ENCODE results near the gene NAA10. TPM values are rescaled to one million over a fixed set of nuclear protein-coding genes. Genes with fewer than 3 reads are reported as not detected.

NAA10 gene
- total and polyA plus RNA-seq, 2 of the 13 experiments (the other 11 are each of a cell fraction or from before 2014, with no cell fraction given), result 49.2 to 51.7 TPM

- in situ Hi-C loops (cut with HindIII; ENCODE audit: extremely low pct_ligation_motif_present, low pct_unique_long_range_greater_than_20kb) (no loop called here), intact Hi-C loops (cut with micrococcal nuclease; ENCODE audit: unreplicated experiment) (no loop called here)
- Histone ChIP-seq H4K20me1 (ENCODE audit: insufficient read depth, low read length) (no peaks in the 10 kb centered on the region), H3K27me3 (ENCODE audit: control insufficient read depth in 1 of 2, insufficient read depth in 2 of 2, low read length in 2 of 2) (no peaks in the 10 kb centered on the region), H3K27ac (ENCODE audit: extremely low read length, insufficient read depth, low read length) (no peak overlapping the region), H3K4me3 (replicated peaks in 1 of 3; ENCODE audit: insufficient read depth in 1 of 3, low read depth in 2 of 3, low read length in 3 of 3) (no peak overlapping the region), H3K36me3 (replicated peaks in 1 of 2; ENCODE audit: control insufficient read depth in 1 of 2, insufficient read depth in 2 of 2, low read length in 2 of 2) (no peaks in the 10 kb centered on the region), H3K4me1 (ENCODE audit: insufficient read depth, low read length) (peaks cover 21% of the 10 kb centered on the region), H3K9ac (ENCODE audit: insufficient read depth, low read depth, low read length) (no peak overlapping the region), H3K9me3 (ENCODE audit: low read length) (no peaks in the 10 kb centered on the region), H2AFZ (ENCODE audit: low read length) (no peak overlapping the region), H3K79me2 (ENCODE audit: insufficient read depth, low read length) (no peaks in the 10 kb centered on the region), H3K4me2 (ENCODE audit: low read depth, low read length) (no peak overlapping the region)
- POLR2A ChIA-PET, result interaction anchor here (1.1 kb wide), 2 partner anchors 11 to 13 kb away, joined by 3 read pairs; no protein-coding TSS in a partner anchor
- 80% methylated on average over 1 of the region's 7 CpGs for WGBS (ENCODE audit: low lambda C conversion rate)
- BruUV-seq (replicated peaks), result no TSS peak
- ATAC-seq (no peak), DNase-seq (ENCODE audit: low spot score) (no peak), FAIRE-seq (no peak)
- CTCF ChIA-PET (ENCODE audit: low intra/inter-chr PET ratio, low total read pairs), result no interaction called here
- no peak for TF ChIP-seq KDM6A (CRISPR knock-in tag; IDR thresholded peaks at IDR 0.05; ENCODE audit: low read depth)
- TF ChIP-seq ZNF33B (CRISPR knock-in tag; IDR thresholded peaks at IDR 0.05), result no peak
- no peak for TF ChIP-seq PATZ1 (CRISPR knock-in tag; IDR thresholded peaks at IDR 0.05)
- no peak for TF ChIP-seq GABPA (IDR thresholded peaks at IDR 0.05; ENCODE audit: low read depth, low read length)
- TF ChIP-seq GABPA (CRISPR knock-in tag; IDR thresholded peaks at IDR 0.05; ENCODE audit: low read depth), result no peak
- TF ChIP-seq ZNF460 (CRISPR knock-in tag; IDR thresholded peaks at IDR 0.05; ENCODE audit: borderline replicate concordance), result no peak
- no peak for TF ChIP-seq AFF4 (CRISPR knock-in tag; IDR thresholded peaks at IDR 0.05)
- no peak for TF ChIP-seq TEF (CRISPR knock-in tag; IDR thresholded peaks at IDR 0.05)
- no peak for TF ChIP-seq ZSCAN5A (CRISPR knock-in tag; IDR thresholded peaks at IDR 0.05; ENCODE audit: borderline replicate concordance)
- no peak for TF ChIP-seq ZNF367 (CRISPR knock-in tag; IDR thresholded peaks at IDR 0.05; ENCODE audit: borderline replicate concordance)
- no peak for TF ChIP-seq GZF1 (CRISPR knock-in tag; IDR thresholded peaks at IDR 0.05)
- TF ChIP-seq SOX5 (CRISPR knock-in tag; IDR thresholded peaks at IDR 0.05; ENCODE audit: borderline replicate concordance), result no peak
- TF ChIP-seq YEATS2 (CRISPR knock-in tag; IDR thresholded peaks at IDR 0.05; ENCODE audit: borderline replicate concordance), result no peak
Measured at GRCh38 chrX:153939573-153939972, 4.7 kb upstream of the NAA10 start.
